OCI-LY7 (cell line): ENCODE results near the gene HORMAD2. TPM values are rescaled to one million over a fixed set of nuclear protein-coding genes. Genes with fewer than 3 reads are reported as not detected.

Source experiments
- BruUV-seq: library from RNA; stranded (reverse); fragments of 400-500 nt; replicated peaks from 2 replicates; lab custom pipeline; 2021; lab: Mats Ljungman, UMichigan
- CTCF ChIA-PET: fragments of 300-600 bp; sonication (Branson Sonifier 250); formaldehyde crosslinking; loops from one replicate; lab custom pipeline; 2022; ENCODE audit warnings: antibody characterized with exemption; ENCODE audit not compliant: unreplicated experiment; lab: Charles Lee
- POLR2A ChIA-PET: fragments of 300-600 bp; sonication (Branson Sonifier 250); formaldehyde crosslinking; loops from one replicate; lab custom pipeline; 2022; ENCODE audit warnings: antibody characterized with exemption; lab: Charles Lee
- DNase-seq: peaks from one replicate; pipeline ENCODE4 v3.0.0-alpha.2; 2015; ENCODE audit warnings: low spot score
- H2AFZ ChIP-seq: fragments of 200-600 bp; sonication (generic), shearing (Covaris generic); 2 replicates; pipeline ENCODE4 v1.6.1; 2014; ENCODE audit warnings: mild to moderate bottlenecking, antibody characterized with exemption, low read length, moderate library complexity
- H3K27ac ChIP-seq: fragments of 200-600 bp; sonication (generic); 2 replicates; pipeline ENCODE4 v1.5.1; 2014; ENCODE audit warnings: mixed run types, low read depth, mild to moderate bottlenecking, moderate library complexity, low read length, inconsistent platforms; ENCODE audit not compliant: poor library complexity, severe bottlenecking
- H3K36me3 ChIP-seq: fragments of 200-600 bp; sonication (generic); 2 replicates; pipeline ENCODE4 v1.6.1; 2014; ENCODE audit warnings: mild to moderate bottlenecking, antibody characterized with exemption, low read length, moderate library complexity, mixed read lengths; ENCODE audit not compliant: insufficient read depth
- H3K4me1 ChIP-seq: fragments of 200-600 bp; sonication (generic); 2 replicates; pipeline ENCODE4 v1.5.1; 2014; ENCODE audit warnings: mild to moderate bottlenecking, low read length; ENCODE audit not compliant: insufficient read depth, poor library complexity, severe bottlenecking
- H3K4me2 ChIP-seq: fragments of 200-600 bp; sonication (generic); 2 replicates; pipeline ENCODE4 v1.6.1; 2014; ENCODE audit warnings: mild to moderate bottlenecking, low read length
- H3K4me3 ChIP-seq: fragments of 200-600 bp; sonication (generic); 2 replicates; pipeline ENCODE4 v1.5.1; 2014; ENCODE audit warnings: mild to moderate bottlenecking, low read depth, low read length; ENCODE audit not compliant: poor library complexity, severe bottlenecking
- H3K79me2 ChIP-seq: fragments of 200-600 bp; sonication (generic); 2 replicates; pipeline ENCODE4 v1.6.1; 2016; ENCODE audit warnings: low read depth, mild to moderate bottlenecking, low read length, moderate library complexity, mixed read lengths; ENCODE audit not compliant: insufficient read depth
- H3K9me2 ChIP-seq: fragments of 200-600 bp; sonication (generic); 2 replicates; pipeline ENCODE4 v1.6.1; 2016; ENCODE audit warnings: mild to moderate bottlenecking, low read length, mixed read lengths; ENCODE audit not compliant: insufficient read depth
- H3K9me3 ChIP-seq: fragments of 200-600 bp; sonication (generic); 2 replicates; pipeline ENCODE4 v1.6.1; 2014; ENCODE audit warnings: mild to moderate bottlenecking, mixed run types, low read length, mixed read lengths
- H4K20me1 ChIP-seq: fragments of 200-600 bp; sonication (generic); 2 replicates; pipeline ENCODE4 v1.6.1; 2014; ENCODE audit warnings: mild to moderate bottlenecking, antibody characterized with exemption, low read length, moderate library complexity, mixed read lengths; ENCODE audit not compliant: insufficient read depth
- EZH2phosphoT487 ChIP-seq: fragments of 200-600 bp; sonication (generic); IDR thresholded peaks from 2 replicates; pipeline ENCODE4 v1.6.1; 2018; ENCODE audit warnings: low read depth, borderline replicate concordance, mild to moderate bottlenecking, mixed run types, antibody characterized with exemption, low read length, moderate library complexity, mixed read lengths
- intact Hi-C: fragments of 100-400 bp; cut with micrococcal nuclease; formaldehyde crosslinking; loops from one replicate; pipeline ENCODE4 v1.10.0; 2022; ENCODE audit not compliant: unreplicated experiment
- total RNA-seq, 2 experiments: library from RNA; depleted of rRNA in 1 of 2; stranded (reverse); fragments of >200 nt in 1 of 2; shearing (Covaris generic) in 1 of 2; gene quantifications; 2 replicates each; pipeline ENCODE4 v1.2.3, GENCODE V29; 2014 to 2022
- TF ChIP-seq, protein P1 (sequence below): fragments of 200-600 bp; sonication (generic); conservative IDR thresholded peaks from 2 replicates; pipeline ENCODE4 v1.5.1; 2014; ENCODE audit warnings: mild to moderate bottlenecking, antibody characterized with exemption, low read length, moderate library complexity, mixed read lengths

HORMAD2 gene
- total RNA-seq, 2 experiments from 2014 or later = not detected

DNA sequence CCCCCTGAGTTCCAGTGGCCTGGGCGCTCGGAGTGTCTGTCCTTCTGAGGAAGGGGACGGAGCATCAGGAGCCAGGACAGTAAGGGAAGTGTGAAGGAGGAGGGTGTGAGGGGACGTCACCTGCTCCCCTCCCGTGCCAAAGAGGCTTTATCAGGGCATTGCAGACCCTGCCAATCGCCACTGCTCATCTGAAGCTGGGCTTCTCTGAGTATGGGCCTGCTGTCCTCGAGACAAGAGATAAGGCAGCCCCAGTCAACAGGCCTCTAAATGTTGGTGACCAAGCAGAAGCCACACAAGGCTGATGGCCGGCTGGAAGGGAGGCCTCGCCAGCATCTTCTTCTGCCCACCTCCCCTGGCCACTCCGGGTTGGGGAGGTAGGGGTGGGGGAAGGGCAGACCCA is 136.4 kb downstream of the HORMAD2 start:
- CTCF ChIA-PET = no interaction called here
- Histone ChIP-seq H3K4me3 (no peak overlapping the region), H4K20me1 (no peaks in the 10 kb centered on the region), H3K4me2 (no peak overlapping the region), H3K9me2 (no peaks in the 10 kb centered on the region), H3K4me1 (peaks cover 16% of the 10 kb centered on the region), H2AFZ (no peak overlapping the region), H3K27ac (no peak overlapping the region), H3K9me3 (no peaks in the 10 kb centered on the region), H3K79me2 (no peaks in the 10 kb centered on the region), H3K36me3 (no peaks in the 10 kb centered on the region)
- no peak for TF ChIP-seq EZH2phosphoT487
- no TSS peak for BruUV-seq
- no peak for DNase-seq
- intact Hi-C loops = no loop called here
- POLR2A ChIA-PET = no interaction called here

DNA sequence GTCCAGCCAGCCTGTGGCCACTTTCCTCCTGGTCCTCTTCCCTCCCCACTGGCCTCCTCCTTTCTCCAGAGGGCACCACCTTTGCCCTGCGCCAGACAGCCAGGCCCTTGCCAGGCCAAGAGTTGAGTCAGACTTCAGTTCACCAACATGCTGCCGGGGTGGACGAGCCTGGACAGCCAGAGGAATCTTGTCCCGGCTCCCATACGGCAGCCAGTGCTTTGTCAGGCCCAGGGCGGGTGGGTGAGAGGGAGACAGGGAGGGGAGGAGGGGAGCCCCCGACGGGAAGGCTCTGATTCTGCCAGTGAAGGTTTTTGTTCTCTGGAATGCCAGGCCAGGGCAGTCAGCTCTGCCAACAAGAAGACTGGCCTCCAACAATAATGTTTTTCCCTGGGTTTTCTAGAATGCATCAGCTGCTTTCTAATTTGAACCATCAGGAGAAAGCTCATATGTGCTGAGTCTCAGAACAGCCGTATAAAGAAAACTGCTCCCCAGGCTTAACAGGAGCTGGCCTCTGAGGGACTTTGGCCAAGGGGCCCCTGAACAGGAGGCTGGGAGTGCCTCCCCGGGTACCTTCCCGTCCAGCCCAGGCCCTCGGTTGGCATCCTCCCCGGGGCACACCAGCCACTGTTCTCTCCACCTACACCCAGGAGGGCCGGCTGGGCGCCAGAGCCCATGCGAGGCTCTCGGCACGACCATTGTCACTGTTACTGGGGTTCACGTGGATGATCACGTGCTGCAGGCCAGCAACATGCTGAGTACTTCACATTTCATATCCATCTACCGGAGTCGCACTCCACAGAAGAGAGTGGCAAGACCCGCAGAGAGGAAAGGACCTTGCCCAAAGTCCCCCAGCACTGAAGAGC is 137.7 kb downstream of the HORMAD2 start:
- H3K4me2 ChIP-seq = no peak overlapping the region

DNA sequence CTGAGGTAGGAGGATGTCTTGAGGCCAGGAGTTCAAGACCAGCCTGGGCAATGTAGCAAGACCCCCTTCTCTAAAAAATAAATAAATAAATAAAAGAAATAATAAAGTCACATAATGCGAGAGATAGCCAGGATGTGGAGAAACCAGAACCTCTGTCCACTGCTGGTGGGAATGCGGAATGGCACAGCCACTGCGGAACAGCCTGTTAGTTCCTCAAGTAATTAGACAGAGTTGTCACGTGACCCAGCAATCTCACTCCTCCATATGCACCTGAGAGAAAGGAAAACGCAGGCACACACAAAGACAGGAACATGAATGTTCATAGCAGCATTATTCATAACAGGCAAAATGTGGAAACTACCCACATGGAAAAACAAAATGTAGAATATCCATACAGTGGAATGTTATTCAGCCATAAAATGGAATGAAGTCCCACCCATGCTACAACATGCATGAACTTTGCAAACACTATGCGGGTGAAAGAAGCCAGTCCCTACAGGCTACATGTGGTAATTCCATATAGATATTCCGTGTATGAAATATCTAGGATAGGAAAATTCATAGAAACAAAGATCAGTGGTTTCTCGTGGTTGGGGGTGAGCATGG is 138.9 kb downstream of the HORMAD2 start:
- Histone ChIP-seq H3K4me3 (no peak overlapping the region), H4K20me1 (no peaks in the 10 kb centered on the region), H3K4me1 (peaks cover 20% of the 10 kb centered on the region), H3K4me2 (no peak overlapping the region), H3K36me3 (no peaks in the 10 kb centered on the region), H3K79me2 (no peaks in the 10 kb centered on the region), H3K9me3 (no peaks in the 10 kb centered on the region), H3K9me2 (no peaks in the 10 kb centered on the region), H2AFZ (no peak overlapping the region), H3K27ac (no peak overlapping the region)
- ChIA-PET CTCF (no interaction called here), POLR2A (no interaction called here)
- no peak for TF ChIP-seq EZH2phosphoT487
- no TSS peak for BruUV-seq
- intact Hi-C loops = no loop called here
- DNase-seq = no peak

More for the DNA sequence above, 137.7 kb downstream of the HORMAD2 start:
- no peak for DNase-seq
- Histone ChIP-seq H3K27ac (no peak overlapping the region), H3K36me3 (no peaks in the 10 kb centered on the region), H4K20me1 (no peaks in the 10 kb centered on the region), H3K4me1 (peaks cover 20% of the 10 kb centered on the region), H2AFZ (no peak overlapping the region), H3K9me2 (no peaks in the 10 kb centered on the region), H3K9me3 (no peaks in the 10 kb centered on the region), H3K79me2 (no peaks in the 10 kb centered on the region), H3K4me3 (no peak overlapping the region)
- BruUV-seq = no TSS peak
- no peak for TF ChIP-seq EZH2phosphoT487
- TF ChIP-seq, protein P1, sequence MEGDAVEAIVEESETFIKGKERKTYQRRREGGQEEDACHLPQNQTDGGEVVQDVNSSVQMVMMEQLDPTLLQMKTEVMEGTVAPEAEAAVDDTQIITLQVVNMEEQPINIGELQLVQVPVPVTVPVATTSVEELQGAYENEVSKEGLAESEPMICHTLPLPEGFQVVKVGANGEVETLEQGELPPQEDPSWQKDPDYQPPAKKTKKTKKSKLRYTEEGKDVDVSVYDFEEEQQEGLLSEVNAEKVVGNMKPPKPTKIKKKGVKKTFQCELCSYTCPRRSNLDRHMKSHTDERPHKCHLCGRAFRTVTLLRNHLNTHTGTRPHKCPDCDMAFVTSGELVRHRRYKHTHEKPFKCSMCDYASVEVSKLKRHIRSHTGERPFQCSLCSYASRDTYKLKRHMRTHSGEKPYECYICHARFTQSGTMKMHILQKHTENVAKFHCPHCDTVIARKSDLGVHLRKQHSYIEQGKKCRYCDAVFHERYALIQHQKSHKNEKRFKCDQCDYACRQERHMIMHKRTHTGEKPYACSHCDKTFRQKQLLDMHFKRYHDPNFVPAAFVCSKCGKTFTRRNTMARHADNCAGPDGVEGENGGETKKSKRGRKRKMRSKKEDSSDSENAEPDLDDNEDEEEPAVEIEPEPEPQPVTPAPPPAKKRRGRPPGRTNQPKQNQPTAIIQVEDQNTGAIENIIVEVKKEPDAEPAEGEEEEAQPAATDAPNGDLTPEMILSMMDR = no peak
- intact Hi-C loops = no loop called here
- ChIA-PET POLR2A (no interaction called here), CTCF (no interaction called here)
